Natural killer cell treated with Interleukin-12 subunit alpha and Interleukin-12 subunit beta and Interleukin-15 and Interleukin-18, amount 100 ng/mL, for 72 hours (primary cell): ENCODE measurements around the gene AGAP1. TPM values are rescaled to one million over a fixed set of nuclear protein-coding genes. Genes with fewer than 3 reads are reported as not detected.

Experiments
- ATAC-seq, 2 donors: fragments of 150-1000 bp; cut with Tn5 transposase in 1 of 2; sonication (Bioruptor Pico), chemical (Tn5 transposase) in 1 of 2; 2 replicates each; pipeline ENCODE4 v1.10.0; 2021
- DNase-seq: peaks from one replicate; pipeline ENCODE4 v3.0.0; 2022; ENCODE audit warnings: low spot score
- H3K27ac Mint-ChIP-seq, 2 donors: 1 replicate in 1 of 2; 2 replicates in 1 of 2; pipeline ENCODE4 v1.8.0; 2022; ENCODE audit warnings: mixed read lengths in 2 of 2, mild to moderate bottlenecking in 1 of 2, moderate library complexity in 1 of 2
- H3K27me3 Mint-ChIP-seq, 2 donors: 1 replicate in 1 of 2; 2 replicates in 1 of 2; pipeline ENCODE4 v1.8.0; 2022; ENCODE audit warnings: mixed read lengths in 2 of 2
- H3K36me3 Mint-ChIP-seq: one replicate; pipeline ENCODE4 v1.8.0; 2022; ENCODE audit warnings: mixed read lengths
- H3K4me1 Mint-ChIP-seq, 2 donors: 1 replicate in 1 of 2; 2 replicates in 1 of 2; pipeline ENCODE4 v1.8.0; 2022; ENCODE audit warnings: low read depth in 2 of 2, mixed read lengths in 2 of 2, mild to moderate bottlenecking in 1 of 2
- H3K4me3 Mint-ChIP-seq: one replicate; pipeline ENCODE4 v1.8.0; 2022; ENCODE audit warnings: mixed read lengths
- H3K9me3 Mint-ChIP-seq: 2 replicates; pipeline ENCODE4 v1.8.0; 2022; ENCODE audit warnings: mixed read lengths
- total RNA-seq, 2 donors: library from RNA; stranded (reverse); gene quantifications; one replicate each; pipeline ENCODE4 v1.2.3, GENCODE V29; 2022

The AGAP1 gene
- total RNA-seq, 2 donors from 2014 or later: 5.2 to 7.4 TPM

DNA sequence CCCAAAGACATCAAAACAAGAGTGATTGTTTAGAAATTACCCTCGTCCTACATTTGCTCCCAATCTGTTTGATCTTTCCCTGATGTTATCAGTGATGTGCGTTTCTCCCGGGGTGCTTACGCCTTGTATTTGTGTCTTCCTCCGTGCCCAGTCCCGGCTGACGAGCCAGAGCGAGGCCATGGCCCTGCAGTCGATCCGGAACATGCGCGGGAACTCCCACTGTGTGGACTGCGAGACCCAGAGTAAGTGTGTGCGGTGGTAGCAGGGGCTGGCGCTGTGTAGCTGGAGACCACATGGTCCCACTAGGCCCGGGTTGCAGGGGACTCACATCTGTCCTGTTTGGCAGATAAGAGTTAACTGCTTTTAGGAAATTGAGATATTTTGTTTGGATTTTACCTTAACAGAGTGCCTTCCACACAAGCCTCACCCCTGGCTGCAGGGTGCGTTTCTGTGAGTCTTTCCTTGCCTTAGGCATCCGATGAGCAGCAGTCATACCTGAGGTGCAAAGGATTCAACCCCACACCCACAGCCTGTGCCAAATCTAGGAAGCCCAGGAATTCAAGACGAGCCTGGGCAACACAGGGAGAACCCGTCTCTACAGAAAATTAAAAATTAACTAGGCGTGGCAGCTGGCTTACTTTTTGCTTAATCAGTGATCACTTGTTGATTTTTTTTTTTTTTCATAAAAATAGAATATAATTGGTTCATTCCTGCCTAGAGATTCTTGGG lies 546.9 kb downstream of the AGAP1 start:
- H3K36me3 Mint-ChIP-seq: no peaks in the 10 kb centered on the region
- peak; percentile 15 for DNase-seq
- H3K4me1 Mint-ChIP-seq: no peaks in the 10 kb centered on the region
- no peak for ATAC-seq
- no peaks in the 10 kb centered on the region for H3K9me3 Mint-ChIP-seq
- H3K27ac Mint-ChIP-seq: no peak overlapping the region
- no peaks in the 10 kb centered on the region for H3K27me3 Mint-ChIP-seq
- no peak overlapping the region for H3K4me3 Mint-ChIP-seq

DNA sequence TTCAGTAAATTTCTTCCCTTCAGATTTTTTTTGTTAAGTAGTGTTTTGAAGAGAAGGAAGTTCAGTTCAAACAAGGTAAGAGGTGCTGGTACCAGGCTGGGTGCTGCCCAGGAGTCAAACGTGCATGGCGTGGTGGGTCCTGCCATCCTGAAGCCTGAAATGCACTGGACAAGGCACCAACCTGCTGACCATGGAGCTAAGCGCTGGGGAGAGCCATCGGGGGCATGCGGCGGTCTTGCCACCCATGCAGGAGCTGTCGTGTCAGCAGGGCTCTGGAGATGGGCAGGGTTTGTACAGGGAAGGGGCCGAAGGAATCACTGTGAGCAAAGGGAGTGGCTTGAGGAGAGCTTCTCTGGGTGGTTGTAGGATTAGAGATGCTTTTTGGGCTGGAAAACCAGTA lies 547.8 kb downstream of the AGAP1 start:
- ATAC-seq: no peak
- H3K4me3 Mint-ChIP-seq: no peak overlapping the region

DNA sequence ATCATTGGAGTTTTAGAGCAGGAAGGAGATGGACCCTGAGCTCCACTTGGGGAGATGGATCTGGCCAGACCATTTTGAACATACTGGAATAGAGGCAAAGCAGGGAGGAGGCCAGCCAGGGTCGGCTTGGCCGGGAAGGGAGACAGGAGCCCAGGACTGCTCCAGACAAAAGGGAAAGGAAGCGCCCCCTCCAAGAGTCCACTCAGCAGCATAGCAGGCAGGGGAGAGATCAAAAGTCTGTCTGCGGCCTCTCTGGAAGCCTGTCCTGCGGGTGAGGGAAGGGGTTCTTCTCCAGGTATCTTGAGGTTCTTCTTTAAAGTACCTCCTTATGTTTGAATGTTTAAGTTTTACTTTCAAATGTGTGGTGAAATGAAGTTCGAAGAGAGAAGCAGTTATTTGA lies 548.2 kb downstream of the AGAP1 start:
- no peak for ATAC-seq
- Mint-ChIP-seq H3K9me3 (no peaks in the 10 kb centered on the region), H3K4me1 (no peaks in the 10 kb centered on the region), H3K4me3 (no peak overlapping the region), H3K27me3 (no peaks in the 10 kb centered on the region), H3K27ac (no peak overlapping the region), H3K36me3 (no peaks in the 10 kb centered on the region)
- DNase-seq: no peak

More for the DNA sequence above, 547.8 kb downstream of the AGAP1 start:
- Mint-ChIP-seq H3K9me3 (no peaks in the 10 kb centered on the region), H3K27me3 (no peaks in the 10 kb centered on the region), H3K4me1 (no peaks in the 10 kb centered on the region), H3K36me3 (no peaks in the 10 kb centered on the region), H3K27ac (no peak overlapping the region)
- no peak for DNase-seq

DNA sequence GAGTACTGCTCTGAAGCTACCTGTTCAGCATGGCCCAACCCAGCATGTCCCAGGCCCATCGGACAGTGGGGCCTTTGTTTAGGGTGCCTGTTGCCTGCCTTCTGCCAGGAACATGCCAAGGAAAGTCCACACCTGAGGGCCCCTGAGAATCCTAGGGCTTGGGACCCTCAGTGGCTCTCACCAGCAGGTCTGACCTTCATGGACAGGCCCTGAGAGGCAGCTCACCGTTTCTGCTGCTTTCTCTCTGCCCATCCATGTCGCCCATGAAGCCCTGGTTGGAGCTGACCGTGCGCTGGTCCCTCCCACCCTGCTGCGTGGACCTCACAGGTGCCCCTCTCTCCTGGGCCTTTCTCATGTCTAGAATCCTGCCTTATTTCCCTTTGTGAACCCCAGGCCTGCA lies 550.3 kb downstream of the AGAP1 start:
- no peak overlapping the region for H3K27ac Mint-ChIP-seq
- no peaks in the 10 kb centered on the region for H3K4me1 Mint-ChIP-seq

DNA sequence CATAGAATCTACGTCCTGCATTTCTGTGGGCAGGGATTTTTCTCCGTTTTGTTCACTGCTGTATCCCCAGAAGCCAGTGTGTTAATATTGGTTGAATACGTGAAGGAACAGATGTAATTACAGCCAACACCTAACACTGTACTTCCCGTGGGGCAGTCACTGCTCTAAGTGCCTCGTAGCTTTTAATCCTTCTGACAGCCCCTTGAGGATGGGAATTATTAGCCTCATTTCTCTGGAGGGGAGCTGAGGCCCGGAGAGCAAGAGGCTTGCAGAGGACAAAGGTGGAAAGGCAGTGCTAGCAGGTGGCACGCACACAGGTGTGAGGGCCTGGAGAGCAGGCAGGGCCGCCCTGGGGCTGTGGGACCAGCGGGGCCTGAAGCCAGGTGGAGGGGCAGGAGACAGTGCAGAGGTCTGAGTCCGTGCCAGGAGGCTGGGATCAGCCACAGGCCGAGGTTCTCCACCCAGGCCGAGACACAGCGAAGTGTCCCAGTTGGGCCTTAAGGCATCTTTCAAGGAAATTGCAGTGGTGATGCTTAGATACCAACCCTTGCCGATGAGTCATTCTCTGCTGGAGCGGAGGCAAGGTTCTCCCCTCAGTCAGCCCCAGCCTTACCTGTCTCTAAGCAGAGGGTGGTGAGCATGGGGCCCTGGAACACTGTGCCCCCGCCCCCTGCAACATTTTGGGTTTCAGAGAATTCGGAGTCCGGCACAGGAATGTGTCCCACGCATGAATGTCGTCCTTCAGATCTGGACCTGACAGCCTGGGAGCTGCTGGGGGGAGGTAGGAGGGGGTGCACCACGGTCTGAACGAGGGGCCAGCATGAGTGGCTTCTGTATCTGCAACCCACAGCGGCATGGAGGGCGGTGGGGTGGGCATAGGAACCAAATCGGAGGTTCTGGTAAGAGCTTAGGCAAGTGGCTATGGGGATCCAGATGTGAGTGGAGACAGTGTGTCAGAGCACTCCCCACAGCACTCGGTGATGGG lies 551.7 kb downstream of the AGAP1 start:
- ATAC-seq (peak in 1 of 2 donors; percentile 6), DNase-seq (peak; percentile 55)
- Mint-ChIP-seq H3K4me3 (no peak overlapping the region), H3K4me1 (peaks cover 6 to 8% of the 10 kb centered on the region in 2 donors), H3K36me3 (no peaks in the 10 kb centered on the region), H3K27ac (no peak overlapping the region), H3K27me3 (no peaks in the 10 kb centered on the region), H3K9me3 (no peaks in the 10 kb centered on the region)

More for the DNA sequence above, 550.3 kb downstream of the AGAP1 start:
- DNase-seq (no peak), ATAC-seq (no peak)
- Mint-ChIP-seq H3K27me3 (no peaks in the 10 kb centered on the region), H3K4me3 (no peak overlapping the region), H3K9me3 (no peaks in the 10 kb centered on the region), H3K36me3 (no peaks in the 10 kb centered on the region)

DNA sequence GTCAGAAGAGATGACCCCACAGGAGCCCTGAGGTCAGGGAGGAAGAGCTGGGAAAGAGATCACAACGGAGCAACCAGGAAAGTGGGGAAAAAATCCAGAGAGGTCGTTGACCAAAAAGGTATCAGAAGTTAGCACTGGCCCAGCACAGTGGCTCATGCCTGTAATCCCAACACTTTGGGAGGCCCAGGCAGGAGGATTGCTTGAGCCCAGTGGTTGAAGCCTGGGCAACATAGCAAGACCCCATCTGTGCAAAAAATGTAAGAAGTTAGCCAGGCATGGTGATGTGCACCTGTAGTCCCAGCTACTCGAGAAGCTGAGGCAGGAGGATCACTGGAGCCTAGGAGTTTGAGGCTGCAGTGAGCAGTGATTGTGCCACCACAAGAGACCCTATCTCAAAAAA lies 552.9 kb downstream of the AGAP1 start:
- no peaks in the 10 kb centered on the region for H3K27me3 Mint-ChIP-seq
- no peak overlapping the region for H3K27ac Mint-ChIP-seq

DNA sequence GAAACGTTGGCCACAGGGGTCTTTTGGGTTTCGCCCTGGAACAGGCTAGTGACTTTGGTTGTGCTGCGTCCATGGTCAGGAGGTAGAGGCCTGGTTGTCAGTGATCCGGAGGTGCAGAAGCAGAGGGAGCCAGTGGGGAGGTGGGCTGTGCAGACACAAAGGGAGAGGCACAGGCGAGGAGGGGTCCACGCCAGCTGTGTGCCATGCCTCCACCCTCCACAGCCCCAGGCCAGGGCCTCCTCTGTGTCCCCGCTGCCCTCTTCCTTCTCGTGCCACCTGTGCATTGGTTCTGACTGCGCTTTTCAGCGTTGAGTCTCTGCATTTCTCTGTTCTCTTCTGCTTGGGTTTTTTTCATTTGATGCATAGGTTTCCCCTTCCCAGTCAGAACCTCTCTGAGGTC lies 553.3 kb downstream of the AGAP1 start:
- peaks cover 6 to 8% of the 10 kb centered on the region in 2 donors for H3K4me1 Mint-ChIP-seq
- no peak overlapping the region for H3K4me3 Mint-ChIP-seq
- no peaks in the 10 kb centered on the region for H3K9me3 Mint-ChIP-seq
- no peaks in the 10 kb centered on the region for H3K36me3 Mint-ChIP-seq
- no peak overlapping the region for H3K27ac Mint-ChIP-seq
- DNase-seq (no peak), ATAC-seq (peak in 1 of 2 donors; percentile 31)
- no peaks in the 10 kb centered on the region for H3K27me3 Mint-ChIP-seq

More for the DNA sequence above, 552.9 kb downstream of the AGAP1 start:
- no peak overlapping the region for H3K4me3 Mint-ChIP-seq
- no peaks in the 10 kb centered on the region for H3K9me3 Mint-ChIP-seq
- peaks cover 6 to 8% of the 10 kb centered on the region in 2 donors for H3K4me1 Mint-ChIP-seq
- no peak for DNase-seq
- no peak for ATAC-seq
- H3K36me3 Mint-ChIP-seq: no peaks in the 10 kb centered on the region

DNA sequence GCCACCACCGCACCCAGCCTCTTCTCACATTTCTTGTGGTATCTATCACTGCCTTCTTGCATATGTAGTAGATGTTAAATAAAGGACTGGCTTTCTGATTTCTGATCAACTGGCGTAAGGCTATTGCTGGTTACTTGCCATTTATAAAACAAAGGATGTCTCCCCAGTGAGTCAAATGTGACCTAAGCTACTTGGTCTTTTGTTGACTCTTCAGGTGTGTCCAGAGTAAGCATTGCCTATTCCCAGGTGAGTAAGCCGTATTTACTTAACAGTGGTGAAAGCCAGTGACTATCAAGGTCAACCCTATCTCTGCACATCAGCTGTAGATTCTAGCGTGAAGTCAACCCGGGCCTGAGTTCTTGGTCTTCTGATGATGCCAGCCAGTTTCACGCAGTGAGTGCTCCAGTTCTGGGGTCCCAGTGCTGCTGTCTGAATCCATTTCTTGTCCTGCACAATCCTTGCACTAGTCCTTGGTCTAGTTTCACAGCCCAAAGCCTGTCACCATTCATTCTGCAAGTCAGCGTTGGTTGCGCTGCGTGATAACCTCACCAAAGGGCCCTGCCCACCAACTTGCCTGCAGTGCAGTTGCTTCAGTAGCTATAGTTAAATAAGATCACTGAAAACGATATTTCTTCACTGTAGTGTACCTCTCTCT lies 554.2 kb downstream of the AGAP1 start:
- ATAC-seq (no peak), DNase-seq (no peak)
- Mint-ChIP-seq H3K4me3 (no peak overlapping the region), H3K4me1 (peaks cover 8 to 9% of the 10 kb centered on the region in 2 donors), H3K27me3 (no peaks in the 10 kb centered on the region), H3K27ac (no peak overlapping the region), H3K36me3 (no peaks in the 10 kb centered on the region), H3K9me3 (no peaks in the 10 kb centered on the region)

DNA sequence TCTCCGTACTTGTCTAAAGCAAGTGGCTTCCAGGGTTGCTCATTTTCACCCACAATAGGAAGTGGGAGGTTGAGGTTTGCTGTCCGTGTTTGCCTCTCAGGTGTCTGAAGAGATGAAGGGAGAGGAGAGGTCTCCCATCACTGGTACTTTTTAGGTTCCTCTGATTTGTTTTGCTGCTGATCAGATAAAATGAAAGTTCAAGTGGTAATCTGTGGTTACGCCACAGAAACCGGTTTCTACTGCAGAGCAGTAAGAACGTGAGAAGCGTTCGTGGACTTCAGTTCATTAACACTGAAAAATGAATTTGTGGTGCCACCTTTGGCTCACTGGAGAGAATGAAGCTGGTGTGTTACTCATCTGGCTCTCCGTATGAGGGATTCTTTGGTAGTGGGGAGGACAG lies 556.1 kb downstream of the AGAP1 start:
- H3K9me3 Mint-ChIP-seq: no peaks in the 10 kb centered on the region
- peaks cover 8 to 16% of the 10 kb centered on the region in 2 donors for H3K4me1 Mint-ChIP-seq
- no peak overlapping the region for H3K4me3 Mint-ChIP-seq
- no peaks in the 10 kb centered on the region for H3K36me3 Mint-ChIP-seq
- DNase-seq (no peak), ATAC-seq (peak in 1 of 2 donors; percentile 74)
- peaks cover 0 to 1% of the 10 kb centered on the region in 2 donors for H3K27me3 Mint-ChIP-seq
- no peak overlapping the region for H3K27ac Mint-ChIP-seq

DNA sequence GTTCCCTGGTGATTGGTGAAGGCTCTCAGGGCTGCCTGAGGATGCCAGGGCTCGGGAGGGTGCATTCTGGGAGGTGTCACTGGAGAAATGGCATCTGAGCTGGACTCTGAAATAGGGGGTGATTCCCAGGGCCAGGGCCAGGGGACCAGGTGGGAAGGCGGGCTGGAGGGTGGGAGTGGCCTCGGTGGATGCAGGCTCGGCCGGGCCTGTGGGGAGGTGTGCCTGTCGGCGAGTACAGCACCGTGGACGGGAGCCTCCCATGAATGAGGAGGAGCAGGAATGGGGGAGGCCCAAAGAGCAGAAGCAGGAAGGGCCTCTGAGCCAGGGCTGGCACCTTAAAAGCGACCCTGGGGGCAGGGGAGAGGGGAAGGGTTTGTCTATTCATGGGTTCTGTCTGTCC lies 557.5 kb downstream of the AGAP1 start:
- peaks cover 8 to 16% of the 10 kb centered on the region in 2 donors for H3K4me1 Mint-ChIP-seq
- no peak overlapping the region for H3K4me3 Mint-ChIP-seq
- DNase-seq (peak; percentile 45), ATAC-seq (no peak)
- H3K27me3 Mint-ChIP-seq: peaks cover 0 to 2% of the 10 kb centered on the region in 2 donors
- no peak overlapping the region for H3K27ac Mint-ChIP-seq
- no peaks in the 10 kb centered on the region for H3K9me3 Mint-ChIP-seq
- no peaks in the 10 kb centered on the region for H3K36me3 Mint-ChIP-seq

DNA sequence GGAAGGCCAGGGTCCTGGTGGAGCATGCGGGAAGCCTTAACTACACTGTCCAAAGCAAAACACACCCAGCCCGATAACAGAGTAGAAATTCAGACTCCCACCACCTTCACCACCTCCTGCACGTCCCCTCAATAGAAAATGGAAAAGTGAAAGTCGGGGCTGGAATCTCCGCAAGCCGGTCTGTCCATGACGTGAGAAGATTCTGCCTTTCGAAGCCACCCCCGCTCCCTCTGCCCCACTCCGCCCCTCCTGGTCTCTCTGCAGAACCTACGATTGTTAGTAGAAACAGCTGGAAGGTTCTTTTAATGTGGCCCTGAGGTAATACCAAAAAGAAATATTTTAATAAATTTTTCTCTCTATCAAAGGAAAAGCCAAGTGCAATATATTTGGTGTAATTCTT lies 558.0 kb downstream of the AGAP1 start:
- Mint-ChIP-seq H3K9me3 (no peaks in the 10 kb centered on the region), H3K27me3 (peaks cover 0 to 2% of the 10 kb centered on the region in 2 donors), H3K27ac (no peak overlapping the region)

DNA sequence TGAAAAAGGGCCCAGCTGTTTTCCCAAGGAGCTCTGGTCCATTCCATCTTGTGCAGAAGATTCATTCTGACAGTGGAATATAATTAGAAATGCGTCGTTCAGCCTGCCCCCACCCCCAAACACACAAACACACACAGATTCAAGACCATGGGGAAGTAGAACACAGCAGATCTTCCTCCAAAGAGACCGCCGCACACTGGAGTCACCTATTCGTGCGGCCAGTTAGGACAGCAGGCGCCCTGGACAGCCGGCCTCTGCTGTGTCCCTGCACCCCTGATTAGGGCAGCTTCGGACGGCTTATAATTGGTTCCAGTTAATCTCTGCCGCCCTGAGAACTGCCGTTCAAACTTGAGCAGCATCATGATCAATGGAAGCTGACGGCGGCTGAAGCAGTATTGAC lies 558.4 kb downstream of the AGAP1 start:
- no peak overlapping the region for H3K27ac Mint-ChIP-seq
- H3K4me1 Mint-ChIP-seq: peaks cover 8 to 16% of the 10 kb centered on the region in 2 donors
- no peak for DNase-seq
- H3K4me3 Mint-ChIP-seq: no peak overlapping the region
- H3K36me3 Mint-ChIP-seq: no peaks in the 10 kb centered on the region
- no peak for ATAC-seq
- peaks cover 0 to 2% of the 10 kb centered on the region in 2 donors for H3K27me3 Mint-ChIP-seq
- H3K9me3 Mint-ChIP-seq: no peaks in the 10 kb centered on the region

More for the DNA sequence above, 558.0 kb downstream of the AGAP1 start:
- Mint-ChIP-seq H3K4me3 (no peak overlapping the region), H3K36me3 (no peaks in the 10 kb centered on the region), H3K4me1 (peaks cover 8 to 16% of the 10 kb centered on the region in 2 donors)
- ATAC-seq: no peak
- no peak for DNase-seq

DNA sequence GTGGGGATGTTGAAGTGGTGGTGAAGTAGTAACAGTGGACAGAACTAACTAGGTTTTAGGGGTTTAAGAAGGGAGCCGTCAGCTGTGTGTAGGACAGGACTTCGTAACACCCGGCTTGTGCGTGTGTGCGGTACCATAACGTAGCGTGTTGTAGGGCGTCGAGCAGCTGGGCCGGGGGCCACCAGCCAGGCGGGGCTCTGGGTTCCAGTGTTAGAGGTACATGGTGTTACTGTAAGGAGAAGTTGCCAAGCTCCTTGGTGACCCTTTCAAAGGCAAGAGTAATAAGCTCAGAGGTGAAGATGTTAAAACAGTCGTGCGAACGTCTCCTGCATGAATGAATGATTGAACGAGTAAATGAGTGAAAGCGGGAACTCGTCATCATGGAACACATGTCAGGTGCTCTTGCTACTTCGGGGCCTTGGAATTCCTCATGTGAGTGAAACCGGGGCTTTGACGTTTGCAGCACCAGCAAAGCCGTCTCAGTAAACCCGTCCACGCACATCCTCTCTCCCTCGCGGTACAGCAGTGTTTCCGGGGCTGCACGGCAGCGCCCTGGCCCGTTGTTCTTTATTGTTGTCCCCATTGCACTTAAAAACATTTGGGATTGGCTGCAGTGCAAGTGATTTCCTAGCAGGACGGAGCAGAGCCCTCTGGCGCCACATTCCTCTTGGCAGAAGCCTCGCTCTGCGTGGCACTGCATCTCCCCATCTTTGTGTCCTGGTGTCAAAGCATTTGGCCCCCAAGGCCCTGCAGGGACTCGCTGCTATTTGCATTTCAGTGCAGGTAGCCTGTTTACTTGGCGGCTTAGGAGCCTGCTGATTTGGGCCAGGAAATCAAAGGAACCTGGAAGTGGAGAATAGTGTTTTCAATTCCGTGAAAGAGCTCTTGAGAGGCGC lies 559.3 kb downstream of the AGAP1 start:
- Mint-ChIP-seq H3K9me3 (peaks cover 1% of the 10 kb centered on the region), H3K36me3 (peaks cover 3% of the 10 kb centered on the region), H3K27ac (no peak overlapping the region), H3K4me3 (no peak overlapping the region), H3K4me1 (peaks cover 8 to 16% of the 10 kb centered on the region in 2 donors), H3K27me3 (peaks cover 0 to 2% of the 10 kb centered on the region in 2 donors)
- no peak for DNase-seq
- ATAC-seq: no peak
